DOHH2 (cell line): ENCODE measurements around the gene SEC22C.

Source experiments
- CTCF ChIP-seq: fragments of 200-600 bp; sonication (generic); IDR thresholded peaks from one replicate; pipeline ENCODE4 v1.5.1; 2014; ENCODE audit warnings: antibody characterized with exemption, mild to moderate bottlenecking, low read depth, low read length; ENCODE audit not compliant: poor library complexity, severe bottlenecking
- EZH2phosphoT487 ChIP-seq: fragments of 200-600 bp; sonication (generic); IDR thresholded peaks from 2 replicates; pipeline ENCODE4 v1.6.1; 2017; ENCODE audit warnings: borderline replicate concordance, mild to moderate bottlenecking, antibody characterized with exemption, low read length, moderate library complexity, mixed read lengths

GRCh38 chr3:42575137-42575741 is 6.5 kb downstream of the SEC22C start:
- no peak for TF ChIP-seq CTCF
- TF ChIP-seq EZH2phosphoT487: no peak
